Glutamatergic neuron (in vitro differentiated cells): ENCODE results near the gene PTTG1IP. TPM values are rescaled to one million over a fixed set of nuclear protein-coding genes. Genes with fewer than 3 reads are reported as not detected.
A peak's percentile ranks its signal among the peaks of the same experiment; 100 is the strongest.

ENCODE experiments used
- DNase-seq: peaks from one replicate; pipeline ENCODE4 v3.0.0; 2022
- H3K27ac Mint-ChIP-seq: one replicate; pipeline ENCODE4 v1.8.0; 2020; ENCODE audit warnings: mild to moderate bottlenecking, mixed read lengths, inconsistent platforms; ENCODE audit not compliant: unreplicated experiment
- H3K27me3 Mint-ChIP-seq: one replicate; pipeline ENCODE4 v1.8.0; 2020; ENCODE audit warnings: mild to moderate bottlenecking, moderate library complexity, mixed read lengths, inconsistent platforms; ENCODE audit not compliant: unreplicated experiment
- H3K36me3 Mint-ChIP-seq: one replicate; pipeline ENCODE4 v1.8.0; 2020; ENCODE audit warnings: mild to moderate bottlenecking, mixed read lengths, inconsistent platforms; ENCODE audit not compliant: unreplicated experiment
- H3K4me1 Mint-ChIP-seq: one replicate; pipeline ENCODE4 v1.8.0; 2020; ENCODE audit warnings: mild to moderate bottlenecking, low read depth, mixed read lengths, inconsistent platforms; ENCODE audit not compliant: unreplicated experiment
- H3K4me3 Mint-ChIP-seq: one replicate; pipeline ENCODE4 v1.8.0; 2020; ENCODE audit warnings: mild to moderate bottlenecking, mixed read lengths, inconsistent platforms; ENCODE audit not compliant: unreplicated experiment
- H3K9me3 Mint-ChIP-seq: one replicate; pipeline ENCODE4 v1.8.0; 2020; ENCODE audit warnings: mild to moderate bottlenecking, moderate library complexity, mixed read lengths, inconsistent platforms; ENCODE audit not compliant: unreplicated experiment
- CTCF ChIP-seq: fragments of 200-600 bp; sonication (generic); IDR thresholded peaks from one replicate; pipeline ENCODE4 v1.5.0; 2021; ENCODE audit not compliant: partially characterized antibody, unreplicated experiment
- total RNA-seq: library from RNA; stranded (reverse); fragmentation: NEBNext Ultra II Directional; extraction: Animal tissue kit (Norgen Biotek cat#: 25700); gene quantifications from one replicate; pipeline ENCODE4 v1.2.1, GENCODE V29; 2021; ENCODE audit not compliant: unreplicated experiment

PTTG1IP gene
- total RNA-seq, 1 donor from 2014 or later, result 249 TPM

- H3K9me3 Mint-ChIP-seq, result peaks cover 2% of the 10 kb centered on the region
- H3K27ac Mint-ChIP-seq, result no peak overlapping the region
- peaks cover 3% of the 10 kb centered on the region for H3K4me1 Mint-ChIP-seq
- peaks cover 3% of the 10 kb centered on the region for H3K27me3 Mint-ChIP-seq
- H3K4me3 Mint-ChIP-seq, result no peak overlapping the region
- no peaks in the 10 kb centered on the region for H3K36me3 Mint-ChIP-seq
- no peak for TF ChIP-seq CTCF
- no peak for DNase-seq
Observed at GRCh38 chr21:44878053-44878982, 4.8 kb upstream of the PTTG1IP start.

GRCh38 chr21:44876849-44877575 is 3.5 kb upstream of the PTTG1IP start:
- Mint-ChIP-seq H3K9me3 (peaks cover 3% of the 10 kb centered on the region), H3K4me3 (no peak overlapping the region), H3K27me3 (peaks cover 5% of the 10 kb centered on the region)

DNA sequence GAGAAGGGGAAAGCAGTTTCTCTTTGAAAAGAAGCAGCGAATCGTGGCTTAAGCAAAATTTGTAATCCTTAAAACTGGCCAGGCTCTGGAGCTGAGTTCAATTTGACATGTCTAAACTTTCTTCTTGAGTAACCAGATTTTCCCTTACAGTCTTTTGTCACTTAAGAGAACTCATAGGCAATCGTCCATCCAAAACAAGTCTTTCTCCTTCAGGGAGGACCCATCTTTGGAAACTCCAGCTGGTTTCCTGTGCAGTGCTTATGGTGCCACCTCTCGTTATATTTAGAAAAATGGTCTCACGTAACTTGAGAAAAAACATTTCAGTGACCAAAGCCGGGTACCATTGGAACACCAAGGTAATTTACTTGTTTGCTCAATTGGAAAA is 1.8 kb upstream of the PTTG1IP start:
- no peak for TF ChIP-seq CTCF
- no peaks in the 10 kb centered on the region for H3K36me3 Mint-ChIP-seq
- H3K4me1 Mint-ChIP-seq, result peaks cover 19% of the 10 kb centered on the region
- H3K27ac Mint-ChIP-seq, result no peak overlapping the region
- no peak for DNase-seq
- peak overlapping the region; percentile 83 for H3K4me3 Mint-ChIP-seq
- H3K9me3 Mint-ChIP-seq, result peaks cover 3% of the 10 kb centered on the region
- peaks cover 6% of the 10 kb centered on the region for H3K27me3 Mint-ChIP-seq

More at GRCh38 chr21:44876849-44877575, 3.5 kb upstream of the PTTG1IP start:
- peaks cover 5% of the 10 kb centered on the region for H3K4me1 Mint-ChIP-seq
- H3K36me3 Mint-ChIP-seq, result no peaks in the 10 kb centered on the region
- TF ChIP-seq CTCF, result no peak
- H3K27ac Mint-ChIP-seq, result no peak overlapping the region
- DNase-seq, result no peak

GRCh38 chr21:44874497-44875315 is 1.2 kb upstream of the PTTG1IP start:
- H3K4me1 Mint-ChIP-seq, result peaks cover 22% of the 10 kb centered on the region
- peaks cover 6% of the 10 kb centered on the region for H3K27me3 Mint-ChIP-seq
- DNase-seq, result peak; percentile 33
- peaks cover 6% of the 10 kb centered on the region for H3K9me3 Mint-ChIP-seq
- no peak for TF ChIP-seq CTCF
- H3K27ac Mint-ChIP-seq, result peak overlapping the region; percentile 20
- peak overlapping the region; percentile 83 for H3K4me3 Mint-ChIP-seq
- no peaks in the 10 kb centered on the region for H3K36me3 Mint-ChIP-seq
